Measurements from ENCODE around the gene CAMKK2.

GRCh38 chr12:121294151-121294889 is 2.2 kb downstream of the CAMKK2 start:
- no peak for TF ChIP-seq CTCF (CRISPR knock-in tag; IDR thresholded peaks at IDR 0.05)
- no peak for TF ChIP-seq RNF2 (conservative IDR thresholded peaks at IDR 0.05; ENCODE audit: low read depth)
- no peak for TF ChIP-seq NFKB2 (CRISPR knock-in tag; IDR thresholded peaks at IDR 0.05; ENCODE audit: borderline replicate concordance)
- no peak for TF ChIP-seq XBP1 (CRISPR knock-in tag; IDR thresholded peaks at IDR 0.05)
- no peak for TF ChIP-seq PAF1 (CRISPR knock-in tag; IDR thresholded peaks at IDR 0.05)
- TF ChIP-seq PLSCR1 (CRISPR knock-in tag; IDR thresholded peaks at IDR 0.05; ENCODE audit: borderline replicate concordance): no peak
- TF ChIP-seq TAF1 (CRISPR knock-in tag; IDR thresholded peaks at IDR 0.05): no peak
- TF ChIP-seq ZNF670 (CRISPR knock-in tag; IDR thresholded peaks at IDR 0.05; ENCODE audit: borderline replicate concordance): no peak
- no peak for TF ChIP-seq ZNF616 (CRISPR knock-in tag; IDR thresholded peaks at IDR 0.05; ENCODE audit: low read depth)
- TF ChIP-seq TBX2 (CRISPR knock-in tag; IDR thresholded peaks at IDR 0.05; ENCODE audit: borderline replicate concordance): no peak
- TF ChIP-seq ZNF766 (CRISPR knock-in tag; IDR thresholded peaks at IDR 0.05; ENCODE audit: borderline replicate concordance): no peak
